SHP77 (cell line): ENCODE data around the gene SLC15A5.

Experiments used
- DNase-seq, 2 experiments: peaks; one replicate each; lab custom pipeline; 2025; lab: John Stamatoyannopoulos, UW

Gene SLC15A5

GRCh38 chr12:16260206-16260605 is 17.3 kb downstream of the SLC15A5 start:
- DNase-seq: no peak

- DNase-seq: no peak
These were observed 18.5 kb downstream of the SLC15A5 start for GRCh38 chr12:16258963-16259362.

- DNase-seq: no peak
These were observed 31.2 kb downstream of the SLC15A5 start for GRCh38 chr12:16246264-16246663.

DNA sequence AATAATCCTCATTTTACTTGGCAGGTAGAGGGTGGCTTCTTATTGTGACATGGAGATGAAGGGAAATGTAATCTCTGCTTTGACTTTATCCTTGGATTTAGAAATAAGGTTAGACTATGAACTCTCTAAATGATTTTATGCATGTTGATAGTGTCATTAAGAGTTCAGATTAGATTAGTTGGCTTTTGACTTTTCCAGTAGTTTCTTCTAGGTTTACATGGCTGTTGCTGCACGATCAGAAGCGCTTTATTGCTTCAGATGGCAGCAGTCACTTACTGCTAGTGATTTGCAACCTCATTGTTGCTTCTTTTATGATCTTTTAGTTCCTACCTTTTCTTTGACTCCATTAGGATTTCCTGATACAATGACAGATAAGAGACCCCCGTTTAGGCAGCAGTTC is 32.3 kb downstream of the SLC15A5 start:
- DNase-seq: no peak

- DNase-seq: no peak
These were observed 33.7 kb downstream of the SLC15A5 start for GRCh38 chr12:16243487-16244412.

DNA sequence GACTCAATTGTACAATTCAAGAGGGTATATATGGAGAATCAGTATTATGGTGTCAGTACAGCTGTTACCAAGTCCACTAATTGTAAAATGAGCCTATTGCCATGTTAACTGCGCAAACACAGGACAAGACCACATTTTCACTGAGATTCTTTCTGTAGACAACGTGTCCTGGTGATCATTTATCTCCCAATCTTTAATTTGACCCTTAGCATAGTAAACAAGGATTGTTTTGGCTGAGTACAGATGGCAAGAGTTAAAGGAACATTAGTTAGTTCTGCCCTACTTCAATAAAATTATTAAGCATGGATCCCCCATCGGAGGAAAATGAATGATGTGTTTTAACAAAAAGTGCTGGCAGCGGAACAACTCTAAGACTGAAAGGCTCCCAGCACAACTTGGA is 36.1 kb downstream of the SLC15A5 start:
- no peak for DNase-seq

- DNase-seq: no peak
These were observed 38.8 kb downstream of the SLC15A5 start for GRCh38 chr12:16238661-16239060.

- no peak for DNase-seq
These were observed 47.8 kb downstream of the SLC15A5 start for GRCh38 chr12:16229676-16230075.

DNA sequence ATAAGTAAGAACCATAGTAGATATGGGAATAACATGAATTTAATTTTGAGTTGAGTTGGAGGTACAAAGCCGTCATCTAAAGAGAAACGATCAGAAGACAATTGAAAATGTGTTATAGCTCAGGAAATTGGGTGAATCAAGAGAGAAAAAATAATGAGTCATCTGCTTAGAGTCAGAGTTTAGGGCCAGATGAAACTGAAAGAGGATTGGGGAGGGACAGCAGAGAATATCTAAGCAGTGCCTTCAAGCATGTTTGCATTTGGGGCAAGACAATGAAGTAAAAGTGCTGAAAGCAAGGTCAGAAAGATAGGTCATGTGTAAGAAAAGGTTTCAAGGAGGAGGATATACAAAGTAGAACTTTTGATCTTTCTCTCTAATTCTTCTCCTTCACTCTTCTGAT is 49.4 kb downstream of the SLC15A5 start:
- no peak for DNase-seq

DNA sequence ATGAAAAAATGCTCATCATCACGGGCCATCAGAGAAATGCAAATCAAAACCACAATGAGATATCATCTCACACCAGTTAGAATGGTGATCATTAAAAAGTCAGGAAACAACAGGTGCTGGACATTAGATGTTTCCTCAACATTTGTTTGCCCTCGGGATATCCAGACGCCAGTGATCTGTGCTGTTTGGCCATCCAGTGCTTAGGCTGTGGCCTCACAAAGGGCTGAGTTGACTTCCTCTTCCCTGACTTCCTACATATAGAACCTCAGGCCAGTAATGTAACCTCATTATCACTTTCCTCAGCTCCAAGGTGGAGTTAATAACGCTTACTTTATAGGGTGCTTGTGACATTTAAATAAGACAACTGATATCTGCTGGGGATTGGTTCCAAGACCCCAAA is 51.8 kb downstream of the SLC15A5 start:
- DNase-seq: no peak

DNA sequence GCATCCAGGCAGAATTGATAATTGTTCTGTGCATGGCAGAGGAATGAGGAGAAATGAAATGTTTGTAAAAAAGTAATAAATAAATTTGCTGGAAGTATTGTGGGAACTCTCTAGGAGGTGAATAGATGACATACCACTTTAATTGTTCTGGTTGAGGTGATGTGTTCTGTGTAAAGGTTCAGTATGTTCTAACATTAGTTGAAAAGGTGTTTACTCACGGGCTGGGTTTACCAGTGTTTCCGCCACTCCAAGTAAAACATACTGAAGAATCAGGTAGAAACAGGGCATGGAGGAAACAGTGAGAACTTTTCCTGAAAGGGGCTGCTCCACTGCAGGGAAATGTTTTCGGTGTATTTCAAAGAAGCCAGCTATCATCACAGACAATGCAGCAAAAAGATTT is 53.3 kb downstream of the SLC15A5 start:
- DNase-seq: no peak

- DNase-seq: no peak
These were observed 55.7 kb downstream of the SLC15A5 start for GRCh38 chr12:16221776-16222175.

- no peak for DNase-seq
These were observed 57.4 kb downstream of the SLC15A5 start for GRCh38 chr12:16220120-16220519.

DNA sequence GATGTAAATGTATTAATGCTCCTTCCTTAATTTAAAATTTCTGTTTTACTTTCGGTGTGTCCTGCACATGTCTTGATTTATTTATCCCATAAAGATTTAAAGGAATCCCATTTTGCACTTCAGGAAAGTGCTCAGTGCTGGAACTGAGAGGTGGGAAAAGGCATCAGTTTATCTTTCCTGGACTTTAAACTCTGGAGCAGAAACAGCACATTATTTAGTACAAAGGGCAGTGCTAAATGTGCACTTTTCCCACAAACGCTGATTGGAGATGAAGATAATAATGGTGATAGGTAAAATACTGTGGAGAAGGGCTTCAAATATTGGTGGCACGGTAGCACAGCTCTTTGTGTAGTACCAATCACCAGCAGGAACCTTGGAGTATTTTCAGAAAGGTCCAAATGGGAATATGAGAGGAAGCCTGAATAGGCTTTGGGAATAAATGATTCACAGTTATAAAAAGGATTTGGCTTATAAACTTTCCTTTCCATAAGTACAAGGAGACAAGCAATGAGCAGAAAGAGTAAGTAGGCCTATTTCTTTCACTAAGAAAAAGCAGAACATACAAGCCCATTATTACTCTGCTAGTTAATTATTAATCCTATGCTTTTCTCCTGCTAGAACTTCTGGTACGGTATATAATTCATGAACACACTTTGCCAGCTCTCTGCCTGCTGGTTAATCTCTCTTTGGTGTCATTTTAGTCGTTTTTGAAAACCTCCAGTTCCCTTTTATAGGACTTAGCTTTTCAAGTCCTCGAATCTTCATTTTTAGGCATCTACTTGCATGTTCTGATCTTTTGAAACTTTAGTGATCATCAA is 58.3 kb downstream of the SLC15A5 start:
- no peak for DNase-seq

- no peak for DNase-seq
These were observed 59.3 kb downstream of the SLC15A5 start for GRCh38 chr12:16218234-16218633.

DNA sequence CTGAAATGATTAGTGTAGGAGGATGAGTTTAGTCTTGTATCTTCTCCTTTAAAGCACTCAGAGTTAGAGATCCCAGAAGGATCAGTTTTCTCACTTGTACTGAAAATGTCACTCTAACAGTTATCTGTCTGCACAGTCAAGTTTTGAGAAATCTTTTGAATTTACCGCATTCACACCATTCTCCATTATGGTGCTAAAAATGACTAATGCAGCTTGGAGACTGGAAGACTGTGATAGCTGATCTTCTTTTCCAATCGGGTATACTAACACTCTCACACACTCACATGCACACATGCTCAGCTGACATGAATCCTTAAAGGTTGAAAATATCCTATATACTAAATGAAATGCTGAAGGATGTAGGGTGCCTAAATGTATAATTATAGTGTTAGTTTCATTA is 65.8 kb downstream of the SLC15A5 start:
- no peak for DNase-seq

DNA sequence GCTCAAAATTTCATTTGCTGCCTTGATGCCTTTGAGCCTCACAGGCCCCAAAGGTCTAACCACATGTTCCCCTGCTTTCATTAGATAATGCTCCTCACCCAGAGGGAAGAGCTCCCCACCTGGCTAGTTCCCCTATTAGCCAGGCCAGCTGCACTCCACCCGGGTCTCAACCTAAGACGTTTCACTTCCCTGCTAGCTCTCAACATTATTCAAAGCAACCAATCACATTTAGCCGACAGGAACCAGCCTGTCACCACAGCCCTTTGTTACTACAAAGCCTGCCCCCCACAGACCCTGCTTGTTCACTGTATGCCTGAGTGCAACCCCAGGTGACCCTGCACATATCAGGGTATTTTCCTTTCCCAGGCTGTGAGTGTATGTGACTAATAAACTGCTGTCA is 78.6 kb downstream of the SLC15A5 start:
- no peak for DNase-seq

DNA sequence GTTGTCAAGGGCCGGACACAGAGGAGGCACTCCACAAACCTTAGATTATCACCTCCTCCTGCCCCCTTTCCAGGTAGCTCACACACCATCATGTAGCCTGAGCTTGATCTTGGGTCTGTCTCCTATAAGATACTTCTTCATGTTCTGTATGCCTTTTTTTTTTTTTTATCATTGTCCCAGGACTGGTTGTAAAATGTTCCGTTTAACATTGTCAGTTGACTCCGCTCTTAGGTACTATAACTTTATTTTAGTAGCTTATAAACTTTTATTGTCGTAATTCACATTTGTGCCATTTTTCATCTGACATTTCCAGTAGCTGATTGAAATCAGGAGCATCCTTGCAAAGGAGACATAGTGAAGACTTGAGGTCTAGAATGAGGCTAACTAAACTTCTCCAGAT is 79.9 kb downstream of the SLC15A5 start:
- no peak for DNase-seq

DNA sequence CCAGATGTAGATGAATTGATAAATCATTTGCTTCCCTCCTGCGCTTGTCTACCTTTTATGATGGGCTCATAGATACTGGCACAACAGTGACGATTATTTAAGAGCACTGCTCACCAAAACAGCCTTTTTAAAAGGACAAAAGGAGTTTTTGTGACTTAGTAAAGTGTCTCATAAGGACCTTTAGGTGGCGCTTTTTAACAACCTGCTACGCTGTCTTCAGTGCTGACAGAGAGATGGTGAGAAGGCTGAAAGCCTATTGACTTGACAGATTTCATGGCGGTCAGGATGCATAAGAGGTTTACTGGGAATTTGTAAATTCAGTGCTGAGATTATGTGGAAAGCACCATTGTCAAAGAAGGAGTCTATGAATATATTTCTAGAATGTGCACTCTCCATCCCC is 87.6 kb downstream of the SLC15A5 start:
- peak; percentile 26 for DNase-seq

GRCh38 chr12:16187660-16188059 is 89.8 kb downstream of the SLC15A5 start:
- DNase-seq: no peak

DNA sequence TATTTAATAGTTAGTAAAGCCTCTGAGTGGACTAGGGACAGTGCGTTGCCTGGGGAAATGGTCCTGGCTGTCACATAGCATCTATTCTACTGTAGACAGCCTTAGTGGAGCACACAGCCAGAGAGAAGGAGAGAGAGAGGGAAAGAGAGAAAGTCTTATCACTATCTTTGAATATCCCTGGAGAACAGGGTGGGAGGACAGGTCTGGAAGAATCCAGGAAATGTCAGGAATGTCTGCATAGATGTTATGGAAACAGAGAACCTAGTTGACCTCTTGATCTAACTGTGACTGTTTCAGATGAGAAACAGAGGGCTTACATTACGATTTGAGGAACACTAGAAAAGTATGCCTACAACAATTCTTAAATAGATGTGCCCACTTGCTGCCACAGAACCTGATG is 92.8 kb downstream of the SLC15A5 start:
- no peak for DNase-seq

GRCh38 chr12:16183541-16183940 is 93.9 kb downstream of the SLC15A5 start:
- DNase-seq: no peak

DNA sequence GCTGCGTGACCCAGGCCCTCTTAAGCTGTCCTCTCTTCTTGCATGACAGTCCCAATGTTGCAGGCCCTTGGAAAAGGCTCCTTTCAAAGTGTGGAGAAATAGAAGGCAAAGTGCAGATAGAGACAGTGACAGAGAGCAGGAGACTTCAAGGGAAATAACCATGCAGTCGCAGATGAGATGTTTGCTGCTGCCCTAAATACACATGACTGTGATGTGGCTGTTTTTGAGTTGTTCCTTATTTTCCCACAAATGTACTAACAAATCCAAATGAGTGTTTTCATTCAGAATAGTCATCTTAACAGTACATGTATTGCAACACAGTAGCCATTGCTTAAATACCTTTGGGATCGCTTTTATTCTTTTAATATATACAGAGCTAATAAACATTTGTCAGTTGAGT is 101.6 kb downstream of the SLC15A5 start:
- no peak for DNase-seq
